Renal cortex interstitium (tissue), 11 donors: ENCODE measurements around the gene ZMAT5. TPM values are rescaled to one million over a fixed set of nuclear protein-coding genes. Genes with fewer than 3 reads are reported as not detected.
"Not testable (repeated sequence)": the region's sequence is repeated elsewhere in the genome, so short reads cannot be mapped to it uniquely, and the experiment has no call there.

ENCODE experiments used
- DNase-seq, 11 donors: peaks; one replicate each; pipeline ENCODE4 v3.0.0-alpha.2; 2013; ENCODE audit warnings: low read depth in 9 of 11, low spot score in 4 of 11; ENCODE audit errors: extremely low read depth in 1 of 11
- polyA plus RNA-seq, 3 donors: library from polyadenylated mRNA; unstranded; fragments of 120-200 nt; gene quantifications; one replicate each; pipeline ENCODE4 v1.2.1, GENCODE V29; 2013; ENCODE audit not compliant: insufficient read length in 3 of 3

The ZMAT5 gene
- polyA plus RNA-seq, 3 donors = 23.5 to 27.7 (median 25.0) TPM

GRCh38 chr22:29765905-29766631, 739 bp downstream of the ZMAT5 start:
- DNase-seq = peak in 1 of 11 donors; percentile 8

GRCh38 chr22:29762263-29762662, 4.5 kb downstream of the ZMAT5 start:
- no peak for DNase-seq

- no peak for DNase-seq
Measured at GRCh38 chr22:29758959-29759358, 7.8 kb downstream of the ZMAT5 start.

- DNase-seq = no peak
Measured at GRCh38 chr22:29758068-29758622, 8.7 kb downstream of the ZMAT5 start.

- no peak for DNase-seq
Measured at GRCh38 chr22:29757096-29757495, 9.7 kb downstream of the ZMAT5 start.

GRCh38 chr22:29756341-29756740, 10.5 kb downstream of the ZMAT5 start:
- no peak for DNase-seq

GRCh38 chr22:29755889-29756288, 10.9 kb downstream of the ZMAT5 start:
- no peak for DNase-seq

GRCh38 chr22:29754658-29755395, 12.0 kb downstream of the ZMAT5 start:
- not testable (repeated sequence) for DNase-seq

GRCh38 chr22:29753808-29754657, 12.8 kb downstream of the ZMAT5 start:
- no peak for DNase-seq

- no peak for DNase-seq
Measured at GRCh38 chr22:29751669-29752068, 15.1 kb downstream of the ZMAT5 start.

- no peak for DNase-seq
Measured at GRCh38 chr22:29750559-29751538, 16.0 kb downstream of the ZMAT5 start.

- DNase-seq = no peak
Measured at GRCh38 chr22:29750029-29750428, 16.8 kb downstream of the ZMAT5 start.

GRCh38 chr22:29748248-29748893, 18.4 kb downstream of the ZMAT5 start:
- no peak for DNase-seq

GRCh38 chr22:29747832-29748231, 19.0 kb downstream of the ZMAT5 start:
- no peak for DNase-seq

- no peak for DNase-seq
Measured at GRCh38 chr22:29744902-29745301, 21.9 kb downstream of the ZMAT5 start.

- no peak for DNase-seq
Measured at GRCh38 chr22:29742326-29742725, 24.5 kb downstream of the ZMAT5 start.

- no peak for DNase-seq
Measured at GRCh38 chr22:29741926-29742325, 24.9 kb downstream of the ZMAT5 start.

GRCh38 chr22:29740216-29740615, 26.6 kb downstream of the ZMAT5 start:
- DNase-seq = no peak
